A673 (cell line): ENCODE measurements around the gene NCAN. TPM values are rescaled to one million over a fixed set of nuclear protein-coding genes. Genes with fewer than 3 reads are reported as not detected.

Experiments
- BruUV-seq: library from RNA; stranded (reverse); fragments of 400-500 nt; replicated peaks from 2 replicates; lab custom pipeline; 2021; lab: Mats Ljungman, UMichigan
- CTCF ChIA-PET: fragments of 300-600 bp; sonication (Branson Sonifier 250); formaldehyde crosslinking; loops from one replicate; lab custom pipeline; 2022; ENCODE audit warnings: antibody characterized with exemption; lab: Charles Lee
- POLR2A ChIA-PET: fragments of 300-600 bp; sonication (Branson Sonifier 250); formaldehyde crosslinking; loops from one replicate; lab custom pipeline; 2022; ENCODE audit warnings: antibody characterized with exemption; ENCODE audit not compliant: low non-redundant PET; lab: Charles Lee
- DNase-seq: peaks from one replicate; pipeline ENCODE4 v3.0.0-alpha.2; 2015; ENCODE audit warnings: low spot score
- H3K27ac ChIP-seq: fragments of 200-600 bp; sonication (generic); 2 replicates; pipeline ENCODE4 v1.5.1; 2016; ENCODE audit warnings: mixed run types, low read depth, mild to moderate bottlenecking, mixed read lengths, antibody characterized with exemption, low read length; ENCODE audit not compliant: poor library complexity, severe bottlenecking
- H3K27me3 ChIP-seq: fragments of 200-600 bp; sonication (generic); replicated peaks from 2 replicates; pipeline ENCODE4 v1.6.1; 2017; ENCODE audit warnings: mixed run types, low read depth, mild to moderate bottlenecking, mixed read lengths, antibody characterized with exemption, low read length; ENCODE audit not compliant: insufficient read depth, poor library complexity
- H3K36me3 ChIP-seq: fragments of 200-600 bp; sonication (generic); 2 replicates; pipeline ENCODE4 v1.6.1; 2016; ENCODE audit warnings: mixed run types, mild to moderate bottlenecking, mixed read lengths, antibody characterized with exemption, low read length; ENCODE audit not compliant: insufficient read depth, poor library complexity, severe bottlenecking
- H3K4me1 ChIP-seq: fragments of 200-600 bp; sonication (generic); 2 replicates; pipeline ENCODE4 v1.6.1; 2017; ENCODE audit warnings: mixed run types, mild to moderate bottlenecking, mixed read lengths, antibody characterized with exemption, low read length; ENCODE audit not compliant: insufficient read depth, poor library complexity, severe bottlenecking
- H3K4me3 ChIP-seq: fragments of 200-600 bp; sonication (generic); 2 replicates; pipeline ENCODE4 v1.5.1; 2016; ENCODE audit warnings: low read depth, mixed run types, mild to moderate bottlenecking, mixed read lengths, low read length; ENCODE audit not compliant: poor library complexity, severe bottlenecking
- H3K9me3 ChIP-seq: fragments of 200-600 bp; sonication (generic); 2 replicates; pipeline ENCODE4 v1.6.1; 2016; ENCODE audit warnings: mixed run types, low read depth, mild to moderate bottlenecking, mixed read lengths, antibody characterized with exemption, low read length; ENCODE audit not compliant: poor library complexity, severe bottlenecking
- EZH2 ChIP-seq: fragments of 200-600 bp; sonication (generic); IDR thresholded peaks from 2 replicates; pipeline ENCODE4 v1.6.1; 2017; ENCODE audit warnings: borderline replicate concordance, low read depth, mild to moderate bottlenecking, mixed read lengths, antibody characterized with exemption, low read length; ENCODE audit not compliant: poor library complexity, severe bottlenecking
- intact Hi-C: fragments of 100-400 bp; cut with micrococcal nuclease; formaldehyde crosslinking; loops from one replicate; pipeline ENCODE4 v1.10.0; 2022; ENCODE audit not compliant: unreplicated experiment
- total RNA-seq: library from RNA; stranded (reverse); gene quantifications from 2 replicates; pipeline ENCODE4 v1.2.3, GENCODE V29; 2021
- TF ChIP-seq, protein P1 (sequence below): fragments of 300-800, 200-600 bp; sonication (generic); conservative IDR thresholded peaks from 2 replicates; pipeline ENCODE4 v1.5.1; 2017; ENCODE audit warnings: low read depth, mild to moderate bottlenecking, antibody characterized with exemption, low read length, moderate library complexity, mixed read lengths

Gene NCAN
- total RNA-seq, 1 experiment from 2014 or later, result not detected

GRCh38 chr19:19224852-19225494 is 13.2 kb downstream of the NCAN start:
- Histone ChIP-seq H3K36me3 (no peaks in the 10 kb centered on the region), H3K27ac (no peak overlapping the region), H3K4me1 (no peaks in the 10 kb centered on the region), H3K27me3 (peaks cover 27% of the 10 kb centered on the region), H3K4me3 (peak overlapping the region; percentile 35), H3K9me3 (no peaks in the 10 kb centered on the region)
- TF ChIP-seq, protein P1, sequence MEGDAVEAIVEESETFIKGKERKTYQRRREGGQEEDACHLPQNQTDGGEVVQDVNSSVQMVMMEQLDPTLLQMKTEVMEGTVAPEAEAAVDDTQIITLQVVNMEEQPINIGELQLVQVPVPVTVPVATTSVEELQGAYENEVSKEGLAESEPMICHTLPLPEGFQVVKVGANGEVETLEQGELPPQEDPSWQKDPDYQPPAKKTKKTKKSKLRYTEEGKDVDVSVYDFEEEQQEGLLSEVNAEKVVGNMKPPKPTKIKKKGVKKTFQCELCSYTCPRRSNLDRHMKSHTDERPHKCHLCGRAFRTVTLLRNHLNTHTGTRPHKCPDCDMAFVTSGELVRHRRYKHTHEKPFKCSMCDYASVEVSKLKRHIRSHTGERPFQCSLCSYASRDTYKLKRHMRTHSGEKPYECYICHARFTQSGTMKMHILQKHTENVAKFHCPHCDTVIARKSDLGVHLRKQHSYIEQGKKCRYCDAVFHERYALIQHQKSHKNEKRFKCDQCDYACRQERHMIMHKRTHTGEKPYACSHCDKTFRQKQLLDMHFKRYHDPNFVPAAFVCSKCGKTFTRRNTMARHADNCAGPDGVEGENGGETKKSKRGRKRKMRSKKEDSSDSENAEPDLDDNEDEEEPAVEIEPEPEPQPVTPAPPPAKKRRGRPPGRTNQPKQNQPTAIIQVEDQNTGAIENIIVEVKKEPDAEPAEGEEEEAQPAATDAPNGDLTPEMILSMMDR, result peak; percentile 77
- no peak for TF ChIP-seq EZH2
- CTCF ChIA-PET, result interaction anchor here (0.5 to 1.6 kb wide), 2 partner anchors 9 to 75 kb away, joined by 3 to 7 read pairs; no protein-coding TSS in a partner anchor
- BruUV-seq, result no TSS peak
- peak; percentile 90 for DNase-seq
- POLR2A ChIA-PET, result interaction anchor here (0.6 kb wide), 1 partner anchor 127 kb away, joined by 3 read pairs; no protein-coding TSS in a partner anchor
- intact Hi-C loops, result loop anchor here (2.0 kb wide), 1 partner anchor 78 kb away; no protein-coding TSS in a partner anchor

- Histone ChIP-seq H3K4me3 (no peak overlapping the region), H3K9me3 (no peaks in the 10 kb centered on the region), H3K36me3 (no peaks in the 10 kb centered on the region), H3K27me3 (peaks cover 27% of the 10 kb centered on the region), H3K4me1 (no peaks in the 10 kb centered on the region), H3K27ac (no peak overlapping the region)
- BruUV-seq, result no TSS peak
- POLR2A ChIA-PET, result no interaction called here
- CTCF ChIA-PET, result interaction anchor here (0.5 kb wide), 1 partner anchor 80 kb away, joined by 4 read pairs; no protein-coding TSS in a partner anchor
- intact Hi-C loops, result no loop called here
- DNase-seq, result no peak
- no peak for TF ChIP-seq EZH2
- TF ChIP-seq, protein P1, result no peak
Measured at GRCh38 chr19:19226204-19226603, 14.4 kb downstream of the NCAN start.

DNA sequence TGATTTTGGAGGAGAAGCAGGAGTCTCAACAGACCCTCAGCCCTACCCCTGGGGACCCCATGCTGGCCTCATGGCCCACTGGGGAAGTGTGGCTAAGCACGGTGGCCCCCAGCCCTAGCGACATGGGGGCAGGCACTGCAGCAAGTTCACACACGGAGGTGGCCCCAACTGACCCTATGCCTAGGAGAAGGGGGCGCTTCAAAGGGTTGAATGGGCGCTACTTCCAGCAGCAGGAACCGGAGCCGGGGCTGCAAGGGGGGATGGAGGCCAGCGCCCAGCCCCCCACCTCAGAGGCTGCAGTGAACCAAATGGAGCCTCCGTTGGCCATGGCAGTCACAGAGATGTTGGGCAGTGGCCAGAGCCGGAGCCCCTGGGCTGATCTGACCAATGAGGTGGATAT is 14.9 kb downstream of the NCAN start:
- DNase-seq, result no peak
- Histone ChIP-seq H3K27ac (no peak overlapping the region), H3K36me3 (no peaks in the 10 kb centered on the region), H3K4me3 (no peak overlapping the region), H3K9me3 (no peaks in the 10 kb centered on the region), H3K27me3 (peaks cover 27% of the 10 kb centered on the region), H3K4me1 (no peaks in the 10 kb centered on the region)
- ChIA-PET POLR2A (no interaction called here), CTCF (no interaction called here)
- no TSS peak for BruUV-seq
- no peak for TF ChIP-seq EZH2
- TF ChIP-seq, protein P1, result no peak
- intact Hi-C loops, result no loop called here
